GM19240 (cell line): Measurements from ENCODE around the gene SLC30A9.

Source experiments
- DNase-seq: peaks from one replicate; pipeline ENCODE4 v3.0.0; 2011; ENCODE audit warnings: low spot score; ENCODE audit not compliant: insufficient read length

Gene SLC30A9

DNA sequence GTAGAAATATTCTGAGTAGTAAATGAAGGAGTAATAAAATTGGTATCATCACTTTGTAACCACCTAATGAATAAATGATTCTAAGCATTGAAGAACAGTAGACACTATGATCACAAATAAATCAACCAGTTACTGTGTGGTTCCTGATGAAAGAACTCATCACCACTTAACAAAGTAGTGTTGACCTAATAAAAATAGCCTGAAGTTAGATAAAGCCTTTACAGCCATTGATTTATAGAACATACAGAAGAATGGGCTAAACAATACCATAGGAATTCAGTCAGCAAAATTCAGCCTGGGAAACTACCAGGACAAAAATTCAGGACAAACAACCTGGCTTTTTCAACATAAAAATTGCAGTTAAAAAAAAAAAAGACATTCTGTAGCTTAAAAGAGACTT, 9.0 kb downstream of the SLC30A9 start:
- no peak for DNase-seq

DNA sequence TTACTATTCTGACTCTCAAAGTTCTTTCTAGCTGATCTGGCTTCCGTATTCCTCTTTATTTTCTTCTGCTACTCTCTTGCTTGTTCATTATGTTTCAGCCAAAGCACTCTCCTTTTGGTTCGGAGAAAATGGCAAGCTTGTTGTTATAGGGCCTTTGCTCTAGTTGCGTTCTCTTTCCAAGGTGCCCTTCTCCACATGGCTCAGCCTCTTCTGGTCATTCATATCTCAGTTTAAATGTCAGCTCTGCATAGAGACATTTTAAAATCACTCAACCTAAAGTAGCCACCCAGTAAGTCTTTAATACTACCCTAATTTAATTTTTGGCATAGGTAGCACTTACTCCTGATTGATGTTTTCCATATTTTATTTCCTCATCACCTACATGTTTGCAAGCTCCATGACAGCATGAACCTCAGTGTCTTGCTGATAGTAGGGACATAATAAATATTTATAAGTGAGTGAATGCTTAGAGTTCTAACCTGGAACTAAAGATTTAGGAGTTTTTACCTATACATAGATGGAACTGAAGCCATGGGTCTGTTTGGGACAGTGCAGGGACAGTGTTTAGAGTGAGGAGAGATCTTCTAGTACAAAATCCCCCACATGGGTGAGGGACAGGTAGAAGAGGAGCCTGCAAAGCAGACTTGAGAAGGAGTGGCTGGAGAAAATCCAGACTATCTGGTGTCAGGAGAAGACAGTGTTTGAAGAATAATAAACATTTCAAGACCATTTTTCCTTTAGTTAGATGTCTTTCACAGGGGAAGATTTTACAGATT, 17.9 kb downstream of the SLC30A9 start:
- no peak for DNase-seq

DNA sequence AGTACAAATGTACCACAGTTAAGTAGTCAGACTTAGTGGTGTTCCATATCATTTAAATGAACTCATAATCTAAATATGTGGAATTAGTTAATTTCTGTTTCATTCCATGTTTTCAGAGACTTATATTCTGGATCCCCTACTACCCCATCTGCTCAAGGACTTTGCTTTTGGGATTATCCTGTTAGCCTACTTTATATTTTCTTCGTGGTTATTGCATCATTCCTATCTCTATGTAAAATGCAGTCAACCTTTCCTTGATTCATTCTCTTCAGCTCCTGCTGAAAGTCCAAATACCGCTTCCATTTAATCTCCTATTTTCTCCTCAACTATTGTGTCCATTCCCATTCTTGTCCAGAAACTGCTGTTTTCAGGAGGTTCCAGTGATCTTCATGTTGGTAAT, 25.1 kb downstream of the SLC30A9 start:
- DNase-seq, result no peak

DNA sequence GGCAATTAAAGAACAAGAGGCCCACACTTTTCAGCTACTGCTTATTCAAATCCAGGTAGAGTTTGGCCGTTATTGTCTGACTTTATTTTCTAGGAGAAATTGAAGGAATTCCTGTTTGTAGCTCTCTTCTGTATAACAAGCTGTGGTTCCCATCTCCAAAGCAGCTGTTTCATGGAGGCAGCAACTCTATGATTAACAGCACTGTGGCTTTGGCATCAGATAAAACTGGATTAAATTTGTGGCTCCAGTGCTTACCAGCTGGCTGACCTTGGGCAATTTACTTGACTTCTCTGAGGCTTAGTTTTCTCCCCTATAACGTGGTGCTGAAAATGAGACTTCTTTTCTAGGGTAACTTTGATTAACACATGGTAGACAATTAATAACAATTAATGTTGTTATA, 28.1 kb downstream of the SLC30A9 start:
- no peak for DNase-seq

DNA sequence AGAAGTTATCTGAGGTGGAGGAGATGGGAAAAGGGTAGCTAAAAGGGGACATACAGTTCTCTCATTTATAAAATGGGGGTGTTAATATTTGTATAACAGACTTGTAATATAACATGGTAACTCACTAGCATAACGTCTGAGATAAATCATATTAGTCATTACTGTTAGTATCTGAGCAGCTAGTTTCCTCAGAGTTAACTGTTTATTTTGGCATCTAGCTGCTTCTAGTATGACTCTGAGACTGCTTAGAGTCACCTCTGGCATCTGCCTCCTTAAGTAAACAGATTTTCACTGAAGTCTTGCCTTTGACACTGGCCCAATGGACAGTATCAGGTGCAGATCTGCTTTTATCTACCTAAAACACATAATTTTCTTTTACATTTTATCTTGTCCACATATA, 58.1 kb downstream of the SLC30A9 start:
- no peak for DNase-seq

DNA sequence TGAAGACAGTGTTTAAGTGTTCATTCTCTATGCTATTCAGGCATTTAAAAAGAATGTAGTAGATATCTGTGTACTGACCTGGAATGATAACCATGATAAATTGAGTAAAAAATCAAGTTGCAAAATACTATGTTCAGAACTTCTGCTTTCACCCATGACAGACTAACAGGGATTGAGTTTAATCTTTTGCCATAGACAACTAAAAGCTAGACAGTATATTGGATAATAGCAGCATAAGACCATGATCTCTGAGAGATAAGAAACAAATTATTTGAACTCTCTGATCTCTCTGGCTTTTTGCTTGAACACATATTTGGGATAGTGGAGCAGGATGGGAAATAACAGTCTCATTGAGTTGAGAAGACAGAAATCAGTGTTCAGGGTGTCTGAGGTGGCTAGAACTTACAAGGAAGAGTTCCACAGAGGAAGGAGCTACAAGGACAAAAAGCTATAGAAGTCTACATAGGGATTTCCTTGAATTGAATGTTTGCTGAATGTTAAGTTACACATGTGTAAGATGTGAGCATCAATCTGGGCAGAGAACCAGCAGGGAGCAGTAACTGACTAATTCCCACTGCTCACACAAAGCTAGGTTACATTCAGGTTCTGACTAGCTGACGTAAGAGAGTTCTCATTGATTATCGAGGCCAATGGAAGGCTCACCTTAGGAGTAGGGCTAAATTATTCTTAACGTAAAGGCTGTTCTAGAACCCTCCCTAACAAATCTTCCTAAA, 60.4 kb downstream of the SLC30A9 start:
- DNase-seq, result no peak

DNA sequence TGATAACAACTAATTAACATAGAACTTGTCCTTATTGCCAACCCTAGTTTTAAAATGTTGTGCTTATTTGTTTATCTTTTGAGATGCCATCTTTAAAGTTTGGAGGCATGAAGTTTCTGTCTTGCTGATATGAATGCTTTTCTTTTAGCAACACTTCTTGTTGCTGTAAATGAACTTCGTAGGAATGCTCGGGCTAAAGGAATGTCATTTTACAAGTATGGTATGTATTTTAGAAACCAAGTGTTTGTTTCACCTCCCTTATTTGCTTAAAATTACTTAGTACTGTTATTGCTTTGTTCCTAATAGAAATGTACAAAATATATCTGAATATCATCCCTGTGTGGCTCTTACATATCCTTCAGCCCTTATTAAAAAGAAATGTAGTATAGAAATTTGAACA, 76.1 kb downstream of the SLC30A9 start:
- no peak for DNase-seq

DNA sequence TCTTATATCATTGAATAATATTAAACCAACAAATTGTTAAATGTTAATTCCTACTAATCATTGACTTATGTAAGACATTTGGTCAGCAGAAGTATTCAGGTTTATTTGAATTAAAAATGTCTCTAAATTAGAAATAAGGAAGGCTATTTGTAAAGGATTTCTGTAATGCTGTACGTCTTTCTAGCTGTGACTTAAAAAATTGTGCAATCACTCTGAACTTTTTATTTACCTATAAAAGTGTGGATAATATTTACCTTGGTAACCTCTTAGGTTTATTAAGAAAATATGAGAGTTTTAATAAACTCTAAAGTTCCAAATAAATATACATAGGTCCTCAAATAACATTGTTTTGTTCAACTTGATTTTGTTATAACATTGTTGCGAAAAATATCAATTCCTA, 76.9 kb downstream of the SLC30A9 start:
- no peak for DNase-seq

DNA sequence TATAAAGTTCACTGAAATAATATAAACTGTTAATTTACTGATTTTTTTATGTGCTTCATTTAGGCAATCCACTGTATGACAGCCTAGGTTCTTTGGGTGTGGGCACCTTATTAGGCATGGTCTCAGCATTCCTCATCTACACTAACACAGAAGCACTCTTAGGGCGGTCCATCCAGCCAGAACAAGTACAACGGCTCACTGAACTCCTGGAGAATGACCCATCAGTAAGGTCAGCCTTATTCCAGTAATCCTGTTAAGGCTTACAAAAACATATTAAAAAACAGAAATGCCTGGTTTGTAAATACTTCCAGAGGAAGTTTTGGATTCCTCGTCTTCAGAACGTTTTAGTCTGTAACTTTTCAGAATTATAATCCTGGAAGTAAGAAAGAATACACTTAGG, 80.1 kb downstream of the SLC30A9 start:
- no peak for DNase-seq

DNA sequence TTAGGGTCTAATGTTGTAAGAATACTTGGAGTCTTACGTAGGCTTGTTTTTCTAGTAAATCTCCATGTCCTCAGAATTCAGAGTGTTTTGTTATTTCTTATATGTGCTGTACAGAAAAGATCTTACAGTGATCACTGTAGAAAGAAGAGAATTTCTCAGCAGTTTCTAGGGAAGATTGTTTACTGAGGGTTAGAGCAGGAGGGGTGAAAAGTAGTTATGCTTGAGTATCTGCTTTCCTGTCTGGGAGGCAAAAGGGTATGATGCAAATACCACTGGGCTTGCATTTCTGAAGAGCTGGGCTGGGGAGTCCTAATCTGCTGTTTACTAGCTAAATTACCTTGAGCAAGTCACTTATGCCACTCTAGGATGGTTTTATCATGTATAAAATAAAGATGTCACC, 84.0 kb downstream of the SLC30A9 start:
- DNase-seq, result no peak

DNA sequence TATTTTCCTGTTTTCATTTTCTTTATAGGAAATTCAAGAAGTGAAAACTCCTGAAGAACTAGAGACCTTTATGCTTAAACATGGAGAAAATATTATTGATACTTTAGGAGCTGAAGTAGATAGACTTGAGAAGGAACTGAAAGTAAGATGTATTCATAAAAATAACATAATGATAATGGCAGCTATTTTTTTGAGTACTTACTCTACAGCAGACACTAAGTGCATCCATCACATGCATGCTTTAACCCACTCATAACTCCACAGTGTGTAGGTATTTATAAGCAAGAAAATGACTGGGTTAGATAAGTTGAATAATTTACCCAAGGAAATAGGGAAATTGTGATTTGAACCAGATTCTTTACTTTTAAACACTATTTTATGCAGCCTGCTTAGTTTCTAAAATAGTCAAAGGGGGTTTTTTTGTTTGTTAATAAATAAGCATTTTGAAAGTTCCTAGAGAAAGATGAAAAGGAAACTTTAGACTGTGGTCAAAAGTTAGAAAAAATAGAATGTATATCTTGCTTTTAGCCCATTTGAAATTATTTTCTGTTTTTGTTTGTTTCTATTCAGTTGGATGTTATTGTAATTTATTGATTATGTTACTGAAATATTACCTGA, 88.0 kb downstream of the SLC30A9 start:
- no peak for DNase-seq

DNA sequence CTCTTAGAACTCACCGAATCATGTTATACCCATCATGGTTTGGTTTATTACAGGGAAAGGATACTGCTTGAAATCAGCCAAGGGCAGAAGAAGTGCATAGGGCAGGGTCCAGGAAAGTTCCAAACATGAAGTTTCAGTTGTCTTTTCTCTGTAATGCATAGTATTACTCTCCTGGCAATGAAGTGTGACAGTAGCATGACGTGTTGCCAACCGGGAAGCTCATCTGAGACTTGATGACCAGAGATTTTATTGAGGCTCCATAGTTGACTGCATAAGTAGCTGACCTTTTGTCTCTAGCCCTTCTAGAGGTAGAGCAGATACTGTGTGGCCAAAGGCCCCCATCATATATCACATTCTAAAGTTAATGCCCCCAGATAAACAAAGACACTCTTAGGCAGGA, 90.0 kb downstream of the SLC30A9 start:
- DNase-seq, result no peak

DNA sequence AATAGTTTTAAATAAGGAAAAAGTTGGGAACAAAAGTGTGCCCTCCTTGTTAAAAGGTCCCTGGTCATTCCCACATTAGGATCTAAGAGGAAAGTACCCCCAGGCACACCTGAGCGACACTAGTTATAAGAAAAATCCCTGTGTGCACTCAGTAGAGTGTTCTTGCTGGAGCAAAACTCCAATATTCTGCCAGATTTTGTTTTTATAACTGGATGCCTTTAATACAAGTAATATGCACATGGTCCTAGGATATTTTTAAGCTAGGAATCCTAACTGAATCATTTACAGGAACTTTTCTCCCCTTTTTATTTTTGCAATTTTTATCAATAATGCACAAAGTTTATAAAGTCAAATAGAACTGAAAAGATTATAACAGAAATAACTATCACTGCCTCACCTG, 93.5 kb downstream of the SLC30A9 start:
- no peak for DNase-seq

DNA sequence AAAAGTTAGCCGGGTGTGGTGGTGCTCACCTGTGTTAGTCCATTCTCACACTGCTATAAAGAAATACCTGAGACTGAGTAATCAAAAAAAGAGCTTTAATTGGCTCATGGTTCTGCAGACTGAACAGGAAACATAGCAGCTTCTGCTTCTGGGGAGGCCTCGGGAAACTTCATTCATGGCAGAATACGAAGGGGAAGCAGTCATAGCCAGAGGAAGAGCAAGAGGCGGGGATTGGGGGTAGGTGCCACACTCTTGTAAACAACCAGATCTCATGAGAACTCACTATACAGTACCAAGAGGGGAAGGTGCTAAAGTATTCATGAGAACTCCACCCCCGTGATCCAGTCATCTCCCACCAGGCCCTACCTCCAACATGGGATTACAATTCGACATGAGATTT, 98.1 kb downstream of the SLC30A9 start:
- DNase-seq, result no peak

DNA sequence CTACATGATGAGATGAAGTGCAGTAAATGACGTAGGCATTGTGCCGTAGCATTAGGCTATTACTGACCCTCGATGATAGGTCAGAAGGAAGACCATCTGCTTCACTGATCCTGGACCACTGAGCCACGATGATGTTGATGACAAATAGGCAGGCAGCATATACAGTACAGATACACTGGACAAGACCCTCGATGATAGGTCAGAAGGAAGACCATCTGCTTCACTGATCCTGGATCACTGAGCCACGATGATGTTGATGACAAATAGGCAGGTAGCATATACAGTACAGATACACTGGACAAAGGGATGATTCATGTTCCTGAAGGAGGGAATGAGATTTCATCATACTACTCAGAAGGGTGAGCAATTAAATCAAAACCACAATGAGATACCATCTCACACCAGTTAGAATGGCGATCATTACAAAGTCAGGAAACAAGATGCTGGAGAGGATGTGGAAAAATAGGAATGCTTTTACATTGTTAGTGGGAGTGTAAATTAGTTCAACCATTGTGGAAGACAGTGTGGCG, 111.2 kb downstream of the SLC30A9 start:
- no peak for DNase-seq

DNA sequence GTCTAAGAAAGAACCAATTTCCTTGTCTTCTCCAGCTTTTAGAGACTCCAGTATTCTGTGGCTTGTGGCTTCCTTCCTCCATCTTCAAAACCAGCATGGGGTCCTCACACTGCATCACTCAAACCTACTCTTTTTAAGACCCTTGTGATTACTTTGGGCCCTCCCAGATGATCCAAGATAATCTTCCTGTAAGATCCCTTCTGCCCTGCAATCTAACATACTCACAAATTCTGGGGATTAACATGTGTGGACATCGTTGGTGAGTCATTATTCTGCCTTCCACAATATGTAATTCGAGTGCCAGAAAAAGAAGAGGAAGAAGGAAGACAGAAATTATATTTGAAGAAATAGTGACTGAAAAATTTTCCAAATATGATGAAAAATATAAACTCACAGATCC, 114.2 kb downstream of the SLC30A9 start:
- no peak for DNase-seq

DNA sequence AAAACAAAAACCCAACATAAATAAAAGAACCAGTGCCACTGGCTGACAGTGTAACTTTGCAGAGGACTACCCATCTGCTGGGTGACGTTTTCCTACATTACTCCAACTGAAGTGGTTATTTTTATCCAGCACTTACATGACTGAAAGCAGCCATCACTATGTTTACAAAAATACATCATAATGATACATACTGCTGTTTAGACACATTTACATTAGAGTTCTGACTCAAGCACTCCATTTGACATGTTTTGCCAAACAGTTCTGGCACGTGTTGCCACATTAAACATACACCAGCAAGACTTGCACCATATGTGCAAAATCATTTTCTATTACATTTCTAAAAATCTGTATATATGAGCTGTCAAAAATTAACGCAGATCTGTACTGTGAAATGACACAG, 122.5 kb downstream of the SLC30A9 start:
- no peak for DNase-seq

DNA sequence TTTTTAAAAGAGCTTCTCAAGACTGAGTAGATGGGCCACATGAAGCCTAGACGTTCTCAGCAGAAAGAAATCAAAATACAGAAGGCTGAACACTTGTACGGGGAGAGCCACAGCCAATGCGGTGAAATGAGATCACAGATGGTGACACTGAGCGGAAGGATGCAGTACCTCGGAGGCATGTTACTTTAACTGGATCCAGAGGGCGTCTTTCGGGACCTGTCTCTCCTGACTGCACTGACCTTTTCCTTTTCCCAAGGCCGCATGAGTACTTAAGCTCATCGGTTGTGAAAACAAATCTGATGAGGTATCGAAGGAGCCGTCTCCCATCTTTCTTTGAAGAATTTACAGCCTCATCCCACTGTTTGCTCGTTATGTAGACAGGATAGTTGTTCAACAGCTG, 129.6 kb downstream of the SLC30A9 start:
- no peak for DNase-seq

DNA sequence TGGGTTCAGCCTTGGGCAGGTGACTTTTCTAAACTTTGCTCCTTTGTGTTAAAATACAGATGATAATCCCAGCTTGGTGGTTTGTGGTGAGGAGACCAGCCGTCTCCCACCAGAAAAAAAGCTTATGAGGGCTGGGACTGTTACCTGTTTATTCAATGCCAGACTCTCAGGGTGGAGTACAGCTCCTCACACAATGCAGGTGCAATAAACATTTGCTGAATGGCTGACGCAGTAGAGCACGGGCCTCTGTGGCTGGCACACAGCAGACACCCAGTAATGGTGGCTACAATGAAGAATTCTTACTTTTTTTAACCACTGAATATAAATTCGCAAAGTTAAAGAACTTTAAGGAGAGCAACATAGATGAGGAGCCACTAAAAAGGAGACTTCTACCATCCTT, 131.9 kb downstream of the SLC30A9 start:
- DNase-seq, result no peak

DNA sequence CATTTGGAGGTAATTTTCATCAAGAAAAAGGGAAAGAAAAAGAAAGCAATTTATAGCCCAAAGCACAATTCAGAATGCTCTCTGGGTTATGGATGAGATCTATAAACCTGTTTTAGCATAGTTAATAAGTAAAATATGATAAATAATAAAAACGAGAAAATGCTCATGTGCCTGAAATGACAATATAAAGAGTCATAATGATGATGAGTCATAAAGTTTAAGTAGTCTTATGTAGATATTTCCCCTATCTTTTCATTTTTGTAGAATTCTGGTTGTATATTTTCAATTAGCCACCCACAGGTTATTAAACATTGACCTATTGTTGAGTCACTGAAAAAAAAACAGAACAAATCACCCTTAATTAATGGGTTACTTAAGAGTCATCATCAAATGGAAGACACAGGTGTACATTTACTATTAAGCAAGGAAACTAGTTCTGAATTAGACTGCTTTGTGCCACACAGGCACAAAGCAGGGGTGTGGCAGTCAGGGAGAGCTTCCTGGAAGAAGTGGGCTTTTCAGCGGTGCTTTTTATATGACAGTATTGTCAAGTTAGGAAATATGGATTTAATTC, 132.8 kb downstream of the SLC30A9 start:
- no peak for DNase-seq

DNA sequence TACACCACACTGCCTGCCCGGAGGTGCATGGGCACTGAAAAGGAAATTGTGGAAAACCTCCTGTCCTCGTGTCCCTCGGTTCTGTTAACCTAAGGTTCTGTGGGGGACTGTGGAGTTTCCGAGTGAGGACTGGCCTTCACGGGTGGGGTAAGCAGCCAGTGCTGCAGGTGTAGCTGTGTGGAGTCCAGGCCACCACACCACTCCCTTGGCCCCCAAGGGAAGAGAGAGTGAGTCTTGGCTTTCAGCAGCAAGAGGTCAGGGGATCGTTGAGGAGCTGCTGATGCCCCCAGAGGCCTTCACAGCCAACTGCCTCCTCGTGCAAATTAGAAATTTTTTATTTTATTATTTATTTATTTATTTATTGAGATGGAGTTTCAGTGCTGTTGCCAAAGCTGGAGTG, 141.8 kb downstream of the SLC30A9 start:
- no peak for DNase-seq

DNA sequence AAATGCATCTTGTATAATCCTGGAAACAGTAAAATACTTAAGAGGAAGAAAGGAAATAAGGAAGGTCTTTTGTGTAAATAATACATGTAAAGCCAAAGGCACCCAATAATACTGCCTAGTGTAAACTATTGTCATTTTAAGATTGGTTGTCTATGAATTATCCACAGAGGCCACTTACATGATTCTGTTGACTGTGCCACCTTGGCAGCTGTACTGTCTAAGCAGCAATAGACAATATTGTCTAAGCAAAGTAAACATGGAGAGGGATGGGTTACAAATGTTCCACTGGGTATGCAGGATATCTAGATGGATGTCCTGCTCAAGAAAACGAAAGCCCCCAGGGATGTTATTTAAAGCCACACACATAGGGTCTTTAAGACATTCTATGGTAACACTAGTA, 142.7 kb downstream of the SLC30A9 start:
- no peak for DNase-seq
